Measurements from ENCODE around the gene MOV10L1. TPM values are rescaled to one million over a fixed set of nuclear protein-coding genes. Genes with fewer than 3 reads are reported as not detected.

Gene MOV10L1
- total RNA-seq, 4 donors from 2014 or later: 0.17 to 1.3 (median 1.1) TPM; not detected in 1

GRCh38 chr22:50184004-50184901 lies 94.4 kb downstream of the MOV10L1 start:
- no peak for TF ChIP-seq CTCF (IDR thresholded peaks at IDR 0.05; ENCODE audit: low read depth)

GRCh38 chr22:50184902-50185374 lies 95.1 kb downstream of the MOV10L1 start:
- no peak for TF ChIP-seq CTCF (IDR thresholded peaks at IDR 0.05; ENCODE audit: low read depth)

GRCh38 chr22:50185375-50186087 lies 95.7 kb downstream of the MOV10L1 start, which contains the start of gene TRABD:
TRABD (plus strand) TSS chr22:50185913; CDS start chr22:50193061, 7,148 bp downstream.
- no peak for TF ChIP-seq CTCF (IDR thresholded peaks at IDR 0.05; ENCODE audit: low read depth)

DNA sequence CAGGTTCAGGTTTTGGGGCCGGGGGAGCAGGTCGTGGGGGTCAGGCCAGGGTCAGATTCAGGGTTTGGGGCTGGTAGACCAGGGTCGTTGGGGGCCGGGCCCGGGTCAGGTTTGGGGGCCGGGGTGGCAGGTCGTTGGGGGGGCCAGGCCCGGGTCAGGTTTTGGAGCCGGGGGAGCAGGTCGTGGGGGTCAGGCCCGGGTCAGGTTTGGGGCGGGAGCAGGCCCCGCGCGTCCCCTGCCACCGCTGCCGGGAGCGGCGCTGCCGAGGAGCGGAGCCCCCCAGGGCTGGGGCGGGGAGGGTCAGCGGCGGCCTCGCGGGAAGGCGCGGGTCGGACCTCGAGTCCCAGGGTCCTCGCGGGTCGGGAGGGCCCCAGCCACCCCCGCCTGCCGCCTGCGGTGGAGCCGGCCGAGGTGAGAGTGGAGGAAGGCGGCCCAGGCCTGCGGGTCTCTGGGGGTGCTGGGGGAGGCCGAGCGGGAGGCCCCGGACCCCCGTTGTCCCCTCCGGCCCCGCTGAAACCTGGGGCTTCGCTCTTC lies 96.4 kb downstream of the MOV10L1 start:
- no peak for TF ChIP-seq CTCF (IDR thresholded peaks at IDR 0.05; ENCODE audit: low read depth)

- no peak for TF ChIP-seq CTCF (IDR thresholded peaks at IDR 0.05; ENCODE audit: low read depth)
Measured at GRCh38 chr22:50186761-50187523, 97.1 kb downstream of the MOV10L1 start.

DNA sequence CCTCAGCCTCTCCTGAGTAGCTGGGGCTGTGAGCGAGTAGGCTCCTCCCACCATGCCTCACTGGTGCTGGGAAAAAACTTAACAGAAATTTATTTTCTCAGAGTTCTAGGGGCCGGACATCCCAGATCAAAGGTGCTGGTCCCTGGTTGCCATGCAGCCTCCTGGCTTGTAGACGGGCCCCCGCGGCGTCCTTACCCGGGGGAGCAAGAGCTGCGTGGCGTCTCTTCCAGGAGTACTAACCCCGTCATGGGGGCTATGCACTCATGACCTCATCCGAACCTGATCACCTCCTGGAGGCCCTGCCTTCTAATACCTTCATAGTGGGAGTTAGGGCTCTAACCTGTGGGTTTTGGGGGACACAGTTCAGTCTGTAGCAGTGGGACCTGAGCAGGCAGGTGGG lies 98.5 kb downstream of the MOV10L1 start:
- TF ChIP-seq CTCF (IDR thresholded peaks at IDR 0.05; ENCODE audit: low read depth): no peak
